ACHN (cell line): ENCODE results near the gene CRADD.
A peak's percentile ranks its signal among the peaks of the same experiment; 100 is the strongest.

ENCODE experiments used
- DNase-seq: peaks from one replicate; pipeline ENCODE4 v3.0.0-alpha.2; 2015
- in situ Hi-C: cut with HindIII; loops from 2 replicates; pipeline ENCODE4 v1.10.0; 2017; ENCODE audit warnings: low sequenced_read_pairs, low pct_ligation_motif_present, low pct_unique_long_range_greater_than_20kb

The CRADD gene

GRCh38 chr12:93844164-93844784 is 167.1 kb downstream of the CRADD start:
- no peak for DNase-seq
- in situ Hi-C loops, result no loop called here

GRCh38 chr12:93846936-93847516 is 169.9 kb downstream of the CRADD start:
- in situ Hi-C loops, result no loop called here
- no peak for DNase-seq

GRCh38 chr12:93847517-93848474 is 170.6 kb downstream of the CRADD start:
- no peak for DNase-seq
- in situ Hi-C loops, result no loop called here

DNA sequence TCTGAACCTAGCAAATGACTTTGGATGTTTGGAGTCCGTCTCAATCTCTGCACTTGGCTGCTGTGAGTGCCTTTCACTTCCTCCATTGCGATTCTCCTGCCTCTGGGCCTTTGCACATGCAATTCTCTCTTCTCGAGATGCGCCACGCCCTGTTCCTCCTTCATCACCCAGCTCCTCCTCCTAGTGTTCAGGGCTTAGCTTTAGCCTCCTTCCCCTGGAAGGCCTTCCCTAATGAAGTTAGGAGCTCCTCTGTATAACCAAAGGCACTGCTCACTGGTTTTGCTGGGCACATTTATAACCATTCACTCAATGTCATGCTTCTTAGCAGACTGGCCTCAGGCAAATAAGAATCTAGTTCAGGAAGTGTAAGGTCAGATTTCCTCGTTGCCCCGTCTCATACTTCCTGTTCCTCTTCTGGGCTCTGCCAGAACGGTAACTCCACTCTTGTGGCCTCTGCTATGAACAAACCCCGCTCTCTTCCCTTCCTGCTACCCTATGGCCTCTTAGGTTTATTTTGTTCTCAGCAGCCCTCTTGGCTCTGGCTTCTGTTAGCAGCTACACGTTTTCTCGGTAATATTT is 171.4 kb downstream of the CRADD start:
- DNase-seq, result no peak
- in situ Hi-C loops, result no loop called here

GRCh38 chr12:93849946-93850345 is 172.8 kb downstream of the CRADD start:
- in situ Hi-C loops, result no loop called here
- DNase-seq, result no peak

DNA sequence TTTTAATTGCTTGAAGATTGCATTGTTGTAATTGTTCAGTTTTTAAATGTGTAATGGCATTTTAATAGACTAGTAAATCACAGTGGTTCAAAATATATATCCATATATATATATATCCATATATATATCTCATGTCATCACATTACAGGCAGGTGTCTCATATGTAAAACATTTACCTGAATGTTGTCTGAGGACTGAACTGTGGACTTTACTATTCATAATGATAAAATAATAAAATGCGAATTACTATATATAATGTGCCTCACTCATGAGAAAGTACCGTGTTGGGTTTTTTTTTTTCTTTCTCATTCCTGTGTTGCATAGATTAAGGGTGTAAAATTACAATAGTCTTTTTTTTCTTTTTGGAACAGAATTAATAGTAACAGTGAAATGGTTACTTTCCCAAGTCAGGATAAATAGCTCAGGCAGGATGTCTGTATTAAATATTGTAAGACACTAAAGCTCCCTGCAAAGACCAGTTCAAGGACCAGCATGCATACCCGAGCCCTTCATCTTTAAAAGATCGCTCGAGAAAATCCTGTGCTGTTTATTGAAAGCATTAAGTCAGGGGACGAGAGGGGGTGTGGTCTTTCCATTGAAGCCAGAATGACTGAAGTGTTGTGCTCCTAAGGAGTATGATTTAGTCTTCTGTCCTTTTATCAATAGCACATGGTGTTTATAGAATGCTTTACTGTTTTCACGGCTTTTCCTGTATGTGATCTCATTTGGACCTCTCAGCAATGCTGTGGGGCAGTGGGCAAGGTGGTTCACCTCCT is 173.5 kb downstream of the CRADD start:
- DNase-seq, result no peak
- in situ Hi-C loops, result no loop called here

DNA sequence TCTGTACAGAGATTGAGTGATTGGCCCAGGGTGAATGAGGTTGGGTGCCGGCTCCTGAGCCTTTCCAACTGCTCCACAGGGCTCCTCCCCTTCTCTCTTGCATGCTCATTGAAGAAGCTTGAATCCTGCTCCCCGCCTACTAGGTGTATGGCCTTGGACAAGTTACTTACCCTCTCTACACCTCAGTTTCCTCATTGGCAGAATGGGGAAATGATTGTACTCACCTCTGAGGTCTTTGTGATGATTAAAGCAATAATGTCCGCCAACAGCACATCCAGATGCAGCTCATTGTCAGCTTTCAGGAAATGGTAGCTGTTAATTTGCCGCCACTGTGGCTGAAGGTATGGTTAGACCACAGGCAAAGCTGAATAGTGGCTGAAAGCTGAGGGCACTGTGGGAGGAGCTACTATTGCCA is 174.1 kb downstream of the CRADD start:
- in situ Hi-C loops, result no loop called here
- DNase-seq, result no peak

DNA sequence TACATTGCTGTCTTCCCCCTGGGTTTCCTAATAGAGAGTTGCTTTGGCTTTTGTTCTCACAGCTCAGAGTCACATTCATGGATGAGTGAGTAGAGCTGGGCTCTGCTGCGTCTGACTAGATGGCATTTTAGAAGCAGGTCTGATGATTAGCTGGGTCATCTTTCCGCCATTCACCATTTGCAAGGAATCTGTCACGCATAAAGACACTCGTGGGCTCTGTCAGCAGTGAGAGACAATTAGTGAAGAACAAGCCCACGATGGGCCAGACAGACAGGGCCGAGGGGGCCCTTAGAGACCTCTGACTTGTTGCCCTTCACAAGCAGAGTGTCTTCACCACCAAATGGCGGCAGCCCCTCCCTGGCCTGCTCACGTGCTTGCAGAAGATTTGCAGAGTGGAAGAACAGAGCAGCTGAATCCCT is 175.0 kb downstream of the CRADD start:
- in situ Hi-C loops, result no loop called here
- no peak for DNase-seq

GRCh38 chr12:93853698-93854478 is 176.7 kb downstream of the CRADD start:
- in situ Hi-C loops, result no loop called here
- DNase-seq, result no peak

DNA sequence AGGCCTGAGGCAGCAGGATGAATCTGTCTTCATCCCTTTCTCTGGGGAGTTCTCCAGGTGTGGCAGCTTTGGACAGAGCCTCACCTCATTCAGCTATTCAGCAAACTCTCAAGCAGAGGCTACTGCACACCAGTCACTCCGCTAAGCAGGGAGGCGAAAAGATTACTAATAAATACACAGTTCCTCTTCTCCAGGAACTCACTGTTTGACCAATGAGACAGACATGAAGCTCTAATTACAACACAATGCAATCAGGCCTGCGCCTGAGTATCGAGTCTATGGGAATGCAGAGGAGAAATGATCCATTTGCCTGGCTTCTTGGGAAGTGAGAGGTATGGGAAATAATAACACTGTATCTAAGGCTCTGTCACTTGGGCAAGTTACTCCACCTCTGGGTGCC is 178.1 kb downstream of the CRADD start:
- in situ Hi-C loops, result no loop called here
- DNase-seq, result no peak

GRCh38 chr12:93856611-93857010 is 179.4 kb downstream of the CRADD start:
- in situ Hi-C loops, result no loop called here
- DNase-seq, result no peak

DNA sequence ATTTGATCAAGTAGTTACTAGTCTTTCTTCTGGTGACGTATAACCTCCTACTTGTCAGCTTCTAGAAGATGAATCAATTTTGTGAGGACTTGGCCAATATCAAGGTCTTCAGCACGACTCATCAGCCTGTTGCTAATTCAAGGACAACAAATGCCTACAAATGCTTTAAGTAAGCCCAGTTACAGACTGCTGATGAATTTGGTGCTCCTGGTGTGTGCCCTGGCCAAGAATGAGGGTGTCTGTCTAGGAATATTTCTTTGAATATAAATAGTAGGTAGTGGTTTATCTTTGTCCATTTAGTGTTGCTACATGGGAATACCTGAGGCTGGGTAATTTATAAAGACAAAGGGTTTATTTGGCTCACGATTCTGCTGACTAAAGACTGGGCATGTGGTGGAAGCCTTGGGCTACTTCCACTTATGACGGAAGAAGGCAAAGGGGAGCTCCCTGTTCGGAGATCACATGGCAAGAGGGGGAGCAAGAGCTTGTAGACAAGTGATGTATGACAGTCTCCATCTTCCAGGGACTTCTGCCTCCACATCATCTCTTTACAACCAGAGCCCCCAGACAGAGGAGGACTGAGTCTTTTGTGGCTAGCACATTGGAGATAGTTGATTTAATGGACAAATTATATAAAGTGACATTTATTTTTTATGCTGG is 180.2 kb downstream of the CRADD start:
- in situ Hi-C loops, result no loop called here
- DNase-seq, result no peak

GRCh38 chr12:93857991-93858447 is 180.8 kb downstream of the CRADD start:
- in situ Hi-C loops, result no loop called here
- no peak for DNase-seq

DNA sequence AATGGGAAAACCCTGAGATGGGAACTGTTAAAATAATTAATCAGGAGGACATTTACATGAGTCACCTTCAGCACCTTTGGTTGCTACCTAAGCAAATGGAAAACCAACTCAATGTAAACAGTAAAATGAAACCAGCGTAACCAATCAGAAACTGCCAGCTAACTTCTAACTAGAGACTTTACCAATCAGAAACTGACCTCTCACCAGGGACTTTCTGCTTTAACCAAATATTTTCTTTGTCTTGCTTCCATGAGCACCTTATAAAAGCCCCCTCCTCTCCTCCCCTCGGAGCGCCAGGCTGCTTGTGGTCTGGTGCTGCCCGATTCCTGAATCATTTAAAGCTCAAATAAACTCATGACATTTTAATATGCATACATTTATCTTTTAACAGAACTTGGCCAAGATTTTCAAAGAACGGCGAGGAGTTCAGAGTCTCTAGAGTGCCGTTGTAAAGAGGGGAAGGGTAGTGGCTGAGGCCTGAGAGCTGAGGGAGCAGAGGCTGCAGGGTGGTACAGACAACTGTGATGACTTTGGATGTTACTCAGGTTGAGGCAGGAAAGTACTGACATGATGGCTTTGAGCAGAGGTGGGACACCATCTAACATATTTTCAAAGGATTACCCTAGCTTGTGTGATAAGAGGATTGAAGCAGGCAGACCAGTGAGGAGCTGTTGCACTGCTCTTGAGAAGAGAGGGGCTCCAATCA is 183.6 kb downstream of the CRADD start:
- DNase-seq, result peak; percentile 62
- in situ Hi-C loops, result no loop called here

- in situ Hi-C loops, result no loop called here
- DNase-seq, result no peak
Observed at GRCh38 chr12:93862424-93862823, 185.2 kb downstream of the CRADD start.

DNA sequence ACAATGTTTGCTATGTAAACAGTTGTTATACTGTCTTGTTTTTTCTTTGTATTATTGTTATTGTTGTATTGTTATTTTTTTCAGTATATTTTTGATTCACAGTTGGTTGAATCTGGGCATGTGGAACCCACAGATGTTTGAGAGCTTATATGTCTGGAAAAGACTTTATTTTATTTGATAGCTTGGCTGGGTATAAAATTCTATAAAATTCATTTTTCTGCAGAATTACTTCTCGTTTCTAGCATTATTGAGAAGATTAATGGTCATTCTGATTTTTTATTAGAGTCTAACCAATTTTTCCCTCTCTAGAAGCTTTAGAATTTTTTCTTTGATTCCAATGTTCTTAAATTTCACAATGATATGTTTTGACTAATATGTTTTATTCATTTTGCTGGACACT is 188.6 kb downstream of the CRADD start:
- in situ Hi-C loops, result no loop called here
- no peak for DNase-seq

DNA sequence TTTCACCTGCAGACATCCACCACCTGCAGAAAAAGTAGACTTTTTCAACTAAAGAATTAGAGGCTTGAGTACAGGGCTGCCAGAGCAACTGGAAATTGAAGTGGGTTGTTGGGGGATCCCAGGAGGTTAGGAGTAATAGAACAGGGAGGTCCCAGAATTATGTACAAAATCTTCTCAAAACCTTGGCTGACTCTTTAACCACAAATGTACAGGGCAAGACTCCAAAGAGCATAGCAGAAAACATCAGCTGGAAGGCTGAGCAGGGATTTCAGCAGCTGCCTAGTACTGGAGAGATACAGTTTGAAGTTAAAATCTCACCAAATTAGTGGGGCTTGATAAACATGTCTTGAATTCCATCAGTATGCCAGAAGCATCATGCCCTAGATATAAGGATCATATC is 191.6 kb downstream of the CRADD start:
- in situ Hi-C loops, result no loop called here

More for the DNA sequence above, 191.6 kb downstream of the CRADD start:
- no peak for DNase-seq
